Fibroblast of lung (primary cell): Measurements from ENCODE around the gene NAPB. TPM values are rescaled to one million over a fixed set of nuclear protein-coding genes. Genes with fewer than 3 reads are reported as not detected.
A peak's percentile ranks its signal among the peaks of the same experiment; 100 is the strongest.

Experiments used
- DNase-seq, 2 donors: peaks; one replicate each; pipeline versions ENCODE4 v3.0.0 to v3.0.0-alpha.2; 2010; ENCODE audit warnings: low read depth in 2 of 2
- H2AFZ ChIP-seq: 2 replicates; pipeline ENCODE4 v1.5.1; 2012; ENCODE audit warnings: low read length, control low read depth, inconsistent platforms
- H3K27ac ChIP-seq: 2 replicates; pipeline ENCODE4 v1.5.1; 2011; ENCODE audit warnings: low read length, control low read depth; ENCODE audit not compliant: insufficient read depth
- H3K27me3 ChIP-seq: 2 replicates; pipeline ENCODE4 v1.5.1; 2011; ENCODE audit warnings: mild to moderate bottlenecking, low read length; ENCODE audit not compliant: control insufficient read depth, insufficient read depth
- H3K36me3 ChIP-seq: 2 replicates; pipeline ENCODE4 v1.5.1; 2011; ENCODE audit warnings: low read length; ENCODE audit not compliant: control insufficient read depth, insufficient read depth
- H3K4me1 ChIP-seq: 2 replicates; pipeline ENCODE4 v1.5.1; 2011; ENCODE audit warnings: low read length; ENCODE audit not compliant: control insufficient read depth, insufficient read depth; ENCODE audit errors: extremely low read depth
- H3K4me2 ChIP-seq: 2 replicates; pipeline ENCODE4 v1.5.1; 2011; ENCODE audit warnings: low read length, control low read depth; ENCODE audit not compliant: insufficient read depth; ENCODE audit errors: extremely low read depth
- H3K4me3 ChIP-seq, 4 experiments: fragments of 200-600 bp in 1 of 4; sonication (generic) in 1 of 4; replicated peaks in 1 of 4; 2 replicates each; pipeline ENCODE4 v1.5.1; 2011 to 2016; ENCODE audit warnings: low read length in 4 of 4, low read depth in 3 of 4, mild to moderate bottlenecking in 3 of 4, control low read depth in 2 of 4, inconsistent platforms in 1 of 4, mixed read lengths in 1 of 4; ENCODE audit not compliant: insufficient read depth in 1 of 4; ENCODE audit errors: control extremely low read depth in 1 of 4
- H3K79me2 ChIP-seq: 2 replicates; pipeline ENCODE4 v1.5.1; 2012; ENCODE audit warnings: mild to moderate bottlenecking, low read length, inconsistent platforms; ENCODE audit not compliant: control insufficient read depth, insufficient read depth
- H3K9ac ChIP-seq: 2 replicates; pipeline ENCODE4 v1.5.1; 2011; ENCODE audit warnings: mild to moderate bottlenecking, low read length, control low read depth; ENCODE audit not compliant: insufficient read depth
- H3K9me3 ChIP-seq: 2 replicates; pipeline ENCODE4 v1.5.1; 2012; ENCODE audit warnings: low read depth, low read length; ENCODE audit not compliant: control insufficient read depth, insufficient read depth
- H4K20me1 ChIP-seq: 2 replicates; pipeline ENCODE4 v1.5.1; 2011; ENCODE audit warnings: low read length; ENCODE audit not compliant: control insufficient read depth, insufficient read depth; ENCODE audit errors: extremely low read depth
- CTCF ChIP-seq, 2 donors: IDR thresholded peaks in 1 of 2; conservative IDR thresholded peaks in 1 of 2; 1 replicate in 1 of 2; 2 replicates in 1 of 2; pipeline ENCODE4 v1.5.1; 2011 to 2012; ENCODE audit warnings: low read length in 2 of 2, control low read depth in 1 of 2, inconsistent platforms in 1 of 2, low read depth in 1 of 2, mild to moderate bottlenecking in 1 of 2
- EZH2 ChIP-seq: IDR thresholded peaks from 2 replicates; pipeline ENCODE4 v1.5.1; 2012; ENCODE audit warnings: low read length, control low read depth, mild to moderate bottlenecking; ENCODE audit errors: missing control alignments
- polyA plus RNA-seq, 2 donors: library from polyadenylated mRNA; depleted of rRNA in 1 of 2; stranded (reverse) in 1 of 2; unstranded in 1 of 2; fragments of >200 nt; gene quantifications; 2 replicates each; pipeline ENCODE4 v1.2.1, GENCODE V29; 2011 to 2012; ENCODE audit warnings: missing spikeins in 1 of 2
- total RNA-seq: library from RNA; depleted of rRNA; stranded (reverse); fragments of >200 nt; gene quantifications from 2 replicates; pipeline ENCODE4 v1.2.1, GENCODE V29; 2014

NAPB gene
- total and polyA plus RNA-seq, 2 donors (not counting 1 experiment from before 2014, with no cell fraction given): 5.1 to 12.6 TPM

GRCh38 chr20:23406880-23407279, 14.4 kb downstream of the NAPB start:
- H3K4me3 ChIP-seq: no peak overlapping the region
- H3K9ac ChIP-seq: no peak overlapping the region
- H3K9me3 ChIP-seq: no peaks in the 10 kb centered on the region
- H3K27me3 ChIP-seq: no peaks in the 10 kb centered on the region
- H3K79me2 ChIP-seq: peaks cover 63% of the 10 kb centered on the region
- TF ChIP-seq CTCF (conservative IDR thresholded peaks at IDR 0.05 in 1 of 2, IDR thresholded peaks at IDR 0.05 in 1 of 2; ENCODE audit: low read depth in 1 of 2, low read length in 2 of 2) (no peak), EZH2 (no peak)
- H3K4me1 ChIP-seq: peaks cover 5% of the 10 kb centered on the region
- H3K27ac ChIP-seq: no peak overlapping the region
- DNase-seq: no peak
- no peaks in the 10 kb centered on the region for H3K36me3 ChIP-seq
- no peaks in the 10 kb centered on the region for H4K20me1 ChIP-seq
- H3K4me2 ChIP-seq: no peak overlapping the region
- H2AFZ ChIP-seq: no peak overlapping the region

GRCh38 chr20:23404196-23404595, 17.1 kb downstream of the NAPB start:
- H4K20me1 ChIP-seq: no peaks in the 10 kb centered on the region
- TF ChIP-seq EZH2: no peak
- TF ChIP-seq CTCF (conservative IDR thresholded peaks at IDR 0.05 in 1 of 2, IDR thresholded peaks at IDR 0.05 in 1 of 2; ENCODE audit: low read depth in 1 of 2, low read length in 2 of 2): no peak
- DNase-seq: peak; percentile 33 to 36

GRCh38 chr20:23403751-23404150, 17.5 kb downstream of the NAPB start:
- no peak overlapping the region for H3K4me2 ChIP-seq
- H3K27me3 ChIP-seq: no peaks in the 10 kb centered on the region
- no peaks in the 10 kb centered on the region for H4K20me1 ChIP-seq
- H3K79me2 ChIP-seq: peaks cover 41% of the 10 kb centered on the region
- no peak for TF ChIP-seq CTCF (conservative IDR thresholded peaks at IDR 0.05 in 1 of 2, IDR thresholded peaks at IDR 0.05 in 1 of 2; ENCODE audit: low read depth in 1 of 2, low read length in 2 of 2)
- no peak for TF ChIP-seq EZH2
- H3K9me3 ChIP-seq: no peaks in the 10 kb centered on the region
- no peak overlapping the region for H2AFZ ChIP-seq
- H3K36me3 ChIP-seq: no peaks in the 10 kb centered on the region
- H3K9ac ChIP-seq: no peak overlapping the region
- H3K27ac ChIP-seq: no peak overlapping the region
- peaks cover 3% of the 10 kb centered on the region for H3K4me1 ChIP-seq
- no peak overlapping the region for H3K4me3 ChIP-seq
- peak in 1 of 2 donors; percentile 40 for DNase-seq

More at GRCh38 chr20:23404196-23404595, 17.1 kb downstream of the NAPB start:
- H3K4me3 ChIP-seq: no peak overlapping the region
- H3K4me1 ChIP-seq: peaks cover 3% of the 10 kb centered on the region
- no peaks in the 10 kb centered on the region for H3K27me3 ChIP-seq
- H2AFZ ChIP-seq: no peak overlapping the region
- H3K79me2 ChIP-seq: peaks cover 46% of the 10 kb centered on the region
- H3K36me3 ChIP-seq: no peaks in the 10 kb centered on the region
- no peaks in the 10 kb centered on the region for H3K9me3 ChIP-seq
- H3K27ac ChIP-seq: no peak overlapping the region
- H3K9ac ChIP-seq: no peak overlapping the region
- no peak overlapping the region for H3K4me2 ChIP-seq
